ENCODE results near the gene CACNG6.

CACNG6 gene

GRCh38 chr19:53969366-53969765 lies 22.1 kb upstream of the CACNG6 start:
- no peak for DNase-seq (ENCODE audit: low spot score)

GRCh38 chr19:53971673-53972072 lies 19.8 kb upstream of the CACNG6 start:
- DNase-seq (ENCODE audit: low spot score): no peak

GRCh38 chr19:53977429-53977990 lies 13.9 kb upstream of the CACNG6 start:
- DNase-seq (ENCODE audit: low spot score): peak; percentile 80

- no peak for DNase-seq (ENCODE audit: low spot score)
Observed at GRCh38 chr19:53977991-53978731, 13.3 kb upstream of the CACNG6 start.

- DNase-seq (ENCODE audit: low spot score): no peak
Observed at GRCh38 chr19:53978975-53979801, 12.2 kb upstream of the CACNG6 start.

GRCh38 chr19:53980539-53981375 lies 10.7 kb upstream of the CACNG6 start:
- DNase-seq (ENCODE audit: low spot score): peak; percentile 92

GRCh38 chr19:53981376-53981951 lies 10.0 kb upstream of the CACNG6 start:
- no peak for DNase-seq (ENCODE audit: low spot score)

GRCh38 chr19:53982001-53982451 lies 9.4 kb upstream of the CACNG6 start:
- DNase-seq (ENCODE audit: low spot score): no peak

GRCh38 chr19:53982611-53983010 lies 8.8 kb upstream of the CACNG6 start:
- no peak for DNase-seq (ENCODE audit: low spot score)

GRCh38 chr19:53983457-53984289 lies 7.8 kb upstream of the CACNG6 start:
- no peak for DNase-seq (ENCODE audit: low spot score)

GRCh38 chr19:53985863-53986262 lies 5.6 kb upstream of the CACNG6 start:
- no peak for DNase-seq (ENCODE audit: low spot score)

GRCh38 chr19:53988981-53989380 lies 2.5 kb upstream of the CACNG6 start:
- DNase-seq (ENCODE audit: low spot score): no peak

- DNase-seq (ENCODE audit: low spot score): peak; percentile 65
Observed at GRCh38 chr19:53989600-53990533, 1.6 kb upstream of the CACNG6 start.

GRCh38 chr19:53992211-53992610 lies 774 bp downstream of the CACNG6 start:
- no peak for DNase-seq (ENCODE audit: low spot score)

- no peak for DNase-seq (ENCODE audit: low spot score)
Observed at GRCh38 chr19:53992815-53993214, 1.4 kb downstream of the CACNG6 start.

- DNase-seq (ENCODE audit: low spot score): no peak
Observed at GRCh38 chr19:53993448-53993847, 2.0 kb downstream of the CACNG6 start.

- no peak for DNase-seq (ENCODE audit: low spot score)
Observed at GRCh38 chr19:53994811-53995210, 3.4 kb downstream of the CACNG6 start.

GRCh38 chr19:53998223-53998622 lies 6.8 kb downstream of the CACNG6 start:
- no peak for DNase-seq (ENCODE audit: low spot score)

- no peak for DNase-seq (ENCODE audit: low spot score)
Observed at GRCh38 chr19:53999694-54000093, 8.3 kb downstream of the CACNG6 start.

GRCh38 chr19:54001496-54001895 lies 10.1 kb downstream of the CACNG6 start:
- no peak for DNase-seq (ENCODE audit: low spot score)

All from SW480 (cell line).